Measurements from ENCODE around the gene CXCL11.

GRCh38 chr4:76074468-76074867 lies 38.6 kb upstream of the CXCL11 start, which contains the start of gene ART3:
- TF ChIP-seq, protein P1, sequence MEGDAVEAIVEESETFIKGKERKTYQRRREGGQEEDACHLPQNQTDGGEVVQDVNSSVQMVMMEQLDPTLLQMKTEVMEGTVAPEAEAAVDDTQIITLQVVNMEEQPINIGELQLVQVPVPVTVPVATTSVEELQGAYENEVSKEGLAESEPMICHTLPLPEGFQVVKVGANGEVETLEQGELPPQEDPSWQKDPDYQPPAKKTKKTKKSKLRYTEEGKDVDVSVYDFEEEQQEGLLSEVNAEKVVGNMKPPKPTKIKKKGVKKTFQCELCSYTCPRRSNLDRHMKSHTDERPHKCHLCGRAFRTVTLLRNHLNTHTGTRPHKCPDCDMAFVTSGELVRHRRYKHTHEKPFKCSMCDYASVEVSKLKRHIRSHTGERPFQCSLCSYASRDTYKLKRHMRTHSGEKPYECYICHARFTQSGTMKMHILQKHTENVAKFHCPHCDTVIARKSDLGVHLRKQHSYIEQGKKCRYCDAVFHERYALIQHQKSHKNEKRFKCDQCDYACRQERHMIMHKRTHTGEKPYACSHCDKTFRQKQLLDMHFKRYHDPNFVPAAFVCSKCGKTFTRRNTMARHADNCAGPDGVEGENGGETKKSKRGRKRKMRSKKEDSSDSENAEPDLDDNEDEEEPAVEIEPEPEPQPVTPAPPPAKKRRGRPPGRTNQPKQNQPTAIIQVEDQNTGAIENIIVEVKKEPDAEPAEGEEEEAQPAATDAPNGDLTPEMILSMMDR (optimal IDR thresholded peaks at IDR 0.05 in 1 of 3, IDR thresholded peaks at IDR 0.05 in 1 of 3, conservative IDR thresholded peaks at IDR 0.05 in 1 of 3; ENCODE audit: extremely low read depth in 1 of 3, insufficient read depth in 2 of 3, low read length in 3 of 3): no peak
- TF ChIP-seq EZH2 (IDR thresholded peaks at IDR 0.05; ENCODE audit: low read length): no peak

Measured in keratinocyte (primary cell).